NCI-H748 (cell line): ENCODE data around the gene PTPRN2.
A peak's percentile ranks its signal among the peaks of the same experiment; 100 is the strongest.
"Not testable (repeated sequence)": the region's sequence is repeated elsewhere in the genome, so short reads cannot be mapped to it uniquely, and the experiment has no call there.

Experiments used
- DNase-seq: peaks from one replicate; lab custom pipeline; 2025; ENCODE audit not compliant: unreplicated experiment; lab: John Stamatoyannopoulos, UW

PTPRN2 gene

GRCh38 chr7:157703534-157704195 is 884.0 kb downstream of the PTPRN2 start:
- DNase-seq, result no peak

- no peak for DNase-seq
Measured at GRCh38 chr7:157703131-157703530, 884.5 kb downstream of the PTPRN2 start.

DNA sequence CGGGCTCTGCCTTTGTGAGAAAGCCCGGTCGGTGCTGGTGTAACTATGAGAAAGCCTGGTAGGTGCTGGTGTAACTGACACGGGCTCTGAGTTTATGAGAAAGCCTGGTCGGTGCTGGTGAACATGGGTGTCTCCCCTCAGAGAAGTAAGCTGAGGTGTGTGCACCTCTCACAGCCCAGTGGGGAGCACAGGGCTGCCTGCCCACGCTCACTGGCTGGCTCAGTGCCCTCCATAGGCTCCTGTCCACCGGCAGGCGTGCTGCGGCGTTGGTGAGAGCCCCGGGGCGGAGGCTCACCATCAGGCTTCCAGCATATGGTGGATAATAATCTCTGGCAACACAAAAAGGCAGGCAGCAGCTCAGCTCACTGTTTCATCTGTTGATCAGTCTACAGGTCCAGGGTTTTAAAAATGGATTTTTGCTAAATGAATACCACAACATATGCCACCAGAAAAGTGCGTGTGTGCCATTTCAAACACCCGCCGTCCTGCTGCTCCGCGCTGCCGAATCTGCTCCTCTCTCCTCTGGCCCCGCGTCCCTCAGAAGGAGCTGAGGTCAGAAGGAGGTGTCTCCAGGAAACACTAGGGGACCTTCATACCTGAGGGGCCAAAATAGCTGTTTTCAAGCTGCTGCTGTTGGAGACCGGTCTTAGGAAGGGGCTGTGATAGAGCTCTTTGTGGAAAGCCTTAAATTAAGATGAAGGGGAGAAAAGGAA is 885.2 kb downstream of the PTPRN2 start:
- no peak for DNase-seq

GRCh38 chr7:157701395-157702180 is 886.0 kb downstream of the PTPRN2 start:
- not testable (repeated sequence) for DNase-seq

- no peak for DNase-seq
Measured at GRCh38 chr7:157700231-157701005, 887.2 kb downstream of the PTPRN2 start.

DNA sequence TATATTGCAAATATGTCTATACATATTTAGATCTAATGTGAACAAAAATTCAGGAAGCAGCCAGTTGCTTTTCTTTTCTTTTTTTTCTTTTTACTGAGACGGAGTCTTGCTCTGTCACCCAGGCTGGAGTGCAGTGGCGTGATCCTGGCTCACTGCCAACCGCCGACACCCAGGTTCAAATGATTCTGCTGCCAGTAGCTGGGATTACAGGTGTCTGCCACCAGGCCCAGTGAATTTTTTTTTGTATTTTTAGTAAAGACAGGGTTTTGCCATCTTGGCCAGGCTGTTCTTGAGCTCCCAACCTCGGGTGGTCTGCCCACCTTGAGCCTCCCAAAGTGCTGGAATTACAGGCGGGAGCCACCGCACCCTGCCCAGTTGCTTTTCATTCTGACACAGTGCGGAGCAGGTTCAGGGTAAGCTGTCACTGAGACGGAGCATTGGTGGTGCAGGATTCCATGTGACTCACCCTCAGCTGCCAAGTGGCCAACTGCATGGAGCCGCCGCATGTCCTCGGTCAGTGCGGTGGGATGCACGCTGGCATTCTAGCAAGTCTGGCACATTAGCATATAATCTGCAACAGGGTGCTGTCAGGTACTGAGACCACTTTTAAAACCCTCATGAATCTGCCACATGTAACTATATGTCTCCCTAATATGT is 888.1 kb downstream of the PTPRN2 start:
- DNase-seq, result peak; percentile 10

DNA sequence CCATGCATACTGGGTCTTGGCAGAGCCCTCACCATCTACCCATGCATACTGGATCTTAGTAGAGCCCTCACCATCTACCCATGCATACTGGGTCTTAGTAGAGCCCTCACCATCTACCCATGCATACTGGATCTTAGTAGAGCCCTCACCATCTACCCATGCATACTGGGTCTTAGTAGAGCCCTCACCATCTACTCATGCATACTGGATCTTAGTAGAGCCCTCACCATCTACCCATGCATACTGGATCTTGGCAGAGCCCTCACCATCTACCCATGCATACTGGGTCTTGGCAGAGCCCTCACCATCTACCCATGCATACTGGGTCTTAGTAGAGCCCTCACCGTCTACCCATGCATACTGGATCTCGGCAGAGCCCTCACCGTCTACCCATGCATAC is 890.3 kb downstream of the PTPRN2 start:
- not testable (repeated sequence) for DNase-seq

- DNase-seq, result not testable (repeated sequence)
Measured at GRCh38 chr7:157695609-157696008, 892.0 kb downstream of the PTPRN2 start.

DNA sequence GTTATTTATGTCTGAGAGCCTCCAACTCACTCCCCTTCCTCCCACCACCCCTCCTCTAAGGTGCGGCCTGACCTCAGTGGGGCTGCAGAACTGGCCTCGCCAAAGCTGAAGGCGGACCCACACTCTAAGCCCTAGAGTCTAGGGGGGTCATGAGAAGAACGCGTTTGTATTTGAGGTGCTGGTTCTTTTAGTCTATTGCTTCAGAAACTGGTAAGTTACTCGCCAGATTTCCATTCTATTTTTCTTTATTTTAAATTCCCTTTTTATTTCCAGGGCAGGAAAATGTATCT is 893.3 kb downstream of the PTPRN2 start:
- no peak for DNase-seq

DNA sequence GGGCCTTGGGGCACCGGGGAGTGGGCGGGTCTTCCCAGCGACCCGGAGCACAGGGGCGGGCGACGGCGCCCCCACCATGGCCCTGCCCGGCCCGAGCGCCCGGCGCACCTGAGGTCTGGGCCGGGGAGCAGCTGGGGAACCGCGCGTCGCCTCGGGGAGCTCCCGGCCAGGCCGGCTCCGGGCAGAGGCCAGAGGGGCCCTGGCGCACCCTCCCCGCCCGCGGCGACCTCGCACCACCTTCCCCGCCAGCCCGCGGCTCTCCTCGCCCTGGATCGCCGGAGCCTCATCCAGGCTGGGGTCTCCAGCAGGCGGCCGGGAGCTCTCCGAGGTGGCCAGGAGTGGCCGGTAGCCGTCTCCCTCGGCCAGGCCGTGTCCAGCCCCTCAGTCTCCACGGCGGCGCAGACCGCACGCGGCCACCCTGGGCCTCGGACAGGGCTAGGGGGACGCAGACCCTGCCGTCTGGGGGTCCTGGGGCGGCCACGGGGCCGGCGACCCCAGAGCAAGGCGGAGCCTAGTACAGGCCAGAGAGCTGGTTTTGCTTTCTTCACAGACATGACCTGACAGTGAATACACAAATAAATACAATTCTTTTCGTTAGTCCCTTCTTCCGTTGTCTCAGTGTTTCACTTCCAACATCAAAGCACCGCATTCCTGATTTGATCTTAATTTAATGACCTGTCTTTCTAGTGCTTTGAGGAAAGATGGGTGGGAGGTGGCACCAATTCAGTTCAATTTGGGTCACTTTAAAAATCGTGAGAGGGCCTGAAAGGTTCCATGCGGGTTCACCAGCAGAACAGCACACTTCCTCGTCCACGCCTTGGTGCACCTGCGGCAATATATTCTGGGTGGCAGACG is 893.9 kb downstream of the PTPRN2 start:
- peak; percentile 17 for DNase-seq

- DNase-seq, result peak; percentile 51
Measured at GRCh38 chr7:157693071-157693520, 894.5 kb downstream of the PTPRN2 start.

- no peak for DNase-seq
Measured at GRCh38 chr7:157692460-157693011, 895.1 kb downstream of the PTPRN2 start.

GRCh38 chr7:157691586-157692459 is 895.8 kb downstream of the PTPRN2 start:
- DNase-seq, result peak; percentile 19

DNA sequence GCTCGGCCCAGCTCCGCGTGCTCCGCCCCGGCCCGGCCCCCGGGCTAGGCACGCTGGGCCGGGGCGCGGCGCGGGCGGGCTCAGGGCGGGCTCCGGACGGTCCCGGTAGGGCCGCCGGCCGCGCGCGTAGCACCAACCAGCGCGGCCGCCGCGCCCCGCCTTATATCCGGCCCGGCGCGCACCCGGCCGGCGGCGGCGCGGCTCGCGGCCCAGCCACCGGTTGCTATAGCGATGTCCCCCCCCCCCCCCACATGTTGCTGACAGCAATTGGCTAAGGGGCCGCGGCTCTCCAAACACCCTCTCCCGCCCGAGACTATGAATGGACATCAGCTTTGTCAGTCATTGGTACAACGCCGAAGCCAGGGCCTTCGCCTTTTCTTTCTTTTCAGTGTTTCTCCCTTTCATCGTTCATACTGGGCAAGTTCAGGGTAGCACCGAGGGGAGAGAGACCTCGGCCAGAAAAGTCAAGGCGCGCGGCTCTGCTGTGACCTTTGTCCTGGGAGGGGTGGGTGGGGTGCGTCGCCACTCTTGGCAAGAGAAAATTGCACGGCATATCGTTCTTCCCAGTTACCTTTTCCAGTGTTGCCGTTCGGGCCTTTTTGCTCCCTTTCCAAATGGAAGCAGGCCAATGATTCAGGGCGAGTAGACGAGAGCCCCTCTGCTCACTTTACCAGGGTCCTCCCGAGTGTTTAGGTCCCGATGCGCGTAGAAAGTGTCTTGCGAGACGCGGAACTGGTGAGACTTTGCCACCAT is 896.6 kb downstream of the PTPRN2 start:
- peak; percentile 91 for DNase-seq

- DNase-seq, result peak; percentile 81
Measured at GRCh38 chr7:157690058-157690832, 897.4 kb downstream of the PTPRN2 start.

DNA sequence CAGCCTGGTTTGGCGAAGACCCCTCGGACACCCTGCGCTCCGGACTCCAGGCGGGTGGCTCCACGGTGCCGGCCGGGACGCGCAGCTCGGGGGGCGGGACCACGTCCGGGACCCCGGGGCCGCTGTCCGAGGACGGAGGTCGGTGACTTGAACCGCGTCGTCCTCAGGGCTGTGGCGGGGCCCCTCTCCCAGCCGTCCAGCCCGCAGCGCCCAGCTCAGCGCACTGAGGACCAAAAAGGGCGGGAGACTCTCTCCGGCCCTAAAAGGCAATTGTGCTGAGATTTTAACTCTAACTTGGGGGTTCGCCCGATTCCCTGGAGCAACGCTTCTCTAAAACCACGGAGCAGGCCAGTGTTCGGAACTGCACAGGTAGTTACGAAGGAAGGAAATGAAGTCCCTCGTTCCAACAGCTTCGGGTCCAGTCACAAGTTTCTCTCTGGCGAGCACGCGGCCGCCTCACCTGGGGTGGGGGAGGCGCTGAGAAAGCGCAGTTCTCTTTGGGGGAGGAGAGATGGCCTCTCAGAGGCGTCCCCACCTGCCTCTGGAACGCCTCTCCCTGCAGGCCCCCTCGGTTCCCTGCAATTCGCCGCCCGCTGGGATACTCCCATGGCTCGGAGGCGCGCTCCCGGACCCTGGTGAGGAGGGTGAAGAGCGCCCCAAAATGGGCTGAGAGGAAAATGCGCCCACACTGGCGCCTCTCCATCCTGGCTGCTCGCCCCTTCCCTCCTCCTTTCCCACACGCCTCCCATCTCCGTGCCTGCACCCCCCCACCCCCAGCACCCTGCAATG is 898.2 kb downstream of the PTPRN2 start:
- peak; percentile 30 for DNase-seq
